ENCODE data around the gene NPAT. TPM values are rescaled to one million over a fixed set of nuclear protein-coding genes. Genes with fewer than 3 reads are reported as not detected.

The NPAT gene
- total and polyA plus RNA-seq, 10 of the 15 experiments (the other 5 are each of a cell fraction or from before 2014, with no cell fraction given) = 7.5 to 32.8 (median 20.1) TPM

GRCh38 chr11:108204376-108204775, 18.1 kb downstream of the NPAT start:
- no peaks in the 10 kb centered on the region for H4K20me1 ChIP-seq (ENCODE audit: control insufficient read depth, insufficient read depth)
- BruUV-seq (replicated peaks) = no TSS peak
- peaks cover 15% of the 10 kb centered on the region for H3K4me1 ChIP-seq (ENCODE audit: control insufficient read depth, insufficient read depth, low read length)
- no peak for DNase-seq (ENCODE audit: low read depth, low spot score)
- no peak for ATAC-seq
- H3K27ac ChIP-seq (ENCODE audit: control insufficient read depth, insufficient read depth) = no peak overlapping the region
- H3K27me3 ChIP-seq (replicated peaks in 1 of 2; ENCODE audit: control insufficient read depth in 2 of 2, insufficient read depth in 2 of 2, low read length in 1 of 2) = no peaks in the 10 kb centered on the region
- CTCF ChIA-PET = interaction anchor here (0.9 to 1.5 kb wide), 3 partner anchors 9 to 16 kb away, joined by 3 to 4 read pairs (median 3); no protein-coding TSS in a partner anchor
- H3K4me2 ChIP-seq (ENCODE audit: control insufficient read depth, insufficient read depth) = no peak overlapping the region
- SMC1A ChIA-PET (ENCODE audit: uncharacterized antibody, unreplicated experiment) = interaction anchor here (1.3 to 4.7 kb wide), 2 partner anchors 11 to 15 kb away, joined by 3 to 21 read pairs; no protein-coding TSS in a partner anchor
- POLR2A ChIA-PET = no interaction called here
- RAD21 ChIA-PET (ENCODE audit: unreplicated experiment) = no interaction called here
- intact Hi-C loops (cut with micrococcal nuclease; ENCODE audit: unreplicated experiment) (no loop called here), in situ Hi-C loops (cut with MboI) (no loop called here)
- FAIRE-seq = no peak
- H2AFZ ChIP-seq (ENCODE audit: control insufficient read depth, low read depth, low read length) = no peak overlapping the region
- peaks cover 49% of the 10 kb centered on the region for H3K9me3 ChIP-seq (replicated peaks; ENCODE audit: control insufficient read depth, insufficient read depth, low read length)
- H3K4me3 ChIP-seq = no peak overlapping the region
- peaks cover 28 to 50% of the 10 kb centered on the region in 2 experiments for H3K36me3 ChIP-seq (ENCODE audit: control insufficient read depth in 2 of 2, insufficient read depth in 2 of 2, low read length in 1 of 2)
- 95% methylated on average over 9 of the region's 9 CpGs for WGBS (ENCODE audit: insufficient coverage, insufficient replicate concordance, low lambda C conversion rate, missing lambda C conversion rate)
- no peak overlapping the region for H3K9ac ChIP-seq (ENCODE audit: control insufficient read depth, insufficient read depth, low read length)
- H3K79me2 ChIP-seq (ENCODE audit: control insufficient read depth, insufficient read depth, low read length) = peaks cover 53% of the 10 kb centered on the region
- TF ChIP-seq TARDBP (IDR thresholded peaks at IDR 0.05; ENCODE audit: borderline replicate concordance) (no peak), ZNF274 (IDR thresholded peaks at IDR 0.05; ENCODE audit: insufficient read depth, insufficient read length) (no peak), EZH2 (IDR thresholded peaks at IDR 0.05; ENCODE audit: borderline replicate concordance, control insufficient read depth, low read depth, low read length) (no peak), SMAD1 (IDR thresholded peaks at IDR 0.05; ENCODE audit: low read depth, partially characterized antibody) (no peak), PAX8 (IDR thresholded peaks at IDR 0.05) (no peak), NFYA (IDR thresholded peaks at IDR 0.05; ENCODE audit: borderline replicate concordance, low read depth, low read length) (no peak), RB1 (IDR thresholded peaks at IDR 0.05; ENCODE audit: borderline replicate concordance) (no peak), POLR2AphosphoS5 (IDR thresholded peaks at IDR 0.05; ENCODE audit: low read length) (no peak), RAD21 (IDR thresholded peaks at IDR 0.05; ENCODE audit: insufficient read depth, low read depth, low read length) (no peak), KDM1A (IDR thresholded peaks at IDR 0.05; ENCODE audit: borderline replicate concordance) (no peak), ASH2L (IDR thresholded peaks at IDR 0.05; ENCODE audit: borderline replicate concordance, low read depth) (no peak), MLLT1 (IDR thresholded peaks at IDR 0.05) (no peak), MYC (IDR thresholded peaks at IDR 0.05; ENCODE audit: insufficient read depth, insufficient read length, insufficient replicate concordance, low read length, severe bottlenecking) (no peak)
